Neuron (in vitro differentiated cells): ENCODE measurements around the gene ZACN.
"Not testable (repeated sequence)": the region's sequence is repeated elsewhere in the genome, so short reads cannot be mapped to it uniquely, and the experiment has no call there.

Experiments
- H2AFZ ChIP-seq: one replicate; pipeline ENCODE4 v1.6.1; 2013; ENCODE audit warnings: low read depth, mild to moderate bottlenecking, inconsistent platforms, low read length, moderate library complexity
- H3K27me3 ChIP-seq: one replicate; pipeline ENCODE4 v1.6.1; 2013; ENCODE audit warnings: low read length; ENCODE audit not compliant: insufficient read depth
- H3K36me3 ChIP-seq: one replicate; pipeline ENCODE4 v1.6.1; 2013; ENCODE audit warnings: low read length; ENCODE audit not compliant: insufficient read depth
- H3K4me1 ChIP-seq: one replicate; pipeline ENCODE4 v1.6.1; 2013; ENCODE audit warnings: low read length; ENCODE audit not compliant: insufficient read depth
- H3K4me3 ChIP-seq: 2 replicates; pipeline ENCODE4 v1.5.1; 2013; ENCODE audit warnings: mild to moderate bottlenecking, low read length, moderate library complexity
- H3K9me3 ChIP-seq: one replicate; pipeline ENCODE4 v1.6.1; 2013; ENCODE audit warnings: low read length

Gene ZACN

DNA sequence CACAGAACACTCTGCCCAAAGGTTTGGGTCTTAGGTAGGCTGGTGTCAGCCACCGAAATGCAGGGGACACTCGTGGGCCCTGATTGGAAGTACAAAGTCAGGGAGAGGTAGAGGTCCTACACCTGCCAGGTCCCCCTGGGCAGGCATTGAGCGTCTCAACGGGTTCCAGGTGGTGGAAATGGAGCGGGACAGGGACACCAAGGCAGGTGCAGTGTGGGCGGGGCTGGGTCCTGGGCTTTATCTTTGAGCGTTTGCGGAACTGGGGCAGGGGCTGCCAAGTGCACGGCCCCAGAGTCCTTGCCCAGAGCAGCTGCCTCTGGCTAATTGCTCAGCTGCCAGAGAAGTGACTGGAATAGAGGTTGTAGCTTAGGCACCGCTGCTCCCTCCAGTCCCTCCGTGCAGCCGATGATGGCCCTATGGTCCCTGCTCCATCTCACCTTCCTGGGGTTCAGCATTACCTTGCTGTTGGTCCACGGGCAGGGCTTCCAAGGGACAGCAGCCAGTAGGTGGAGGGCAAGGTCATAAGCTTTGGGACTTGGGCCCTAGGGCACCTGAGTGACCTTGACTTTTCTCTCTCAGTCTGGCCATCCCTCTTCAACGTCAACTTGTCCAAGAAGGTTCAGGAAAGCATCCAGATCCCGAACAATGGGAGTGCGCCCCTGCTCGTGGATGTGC is at the start of gene ZACN:
ZACN (plus strand) TSS at position 323 of the 675 bp plus-strand sequence; CDS start at position 406, 83 bp downstream.
- H3K4me3 ChIP-seq, result no peak within 1 kb of the TSS
- H2AFZ ChIP-seq, result no peak within 1 kb of the TSS
- H3K36me3 ChIP-seq, result peaks cover 13% of the 10 kb centered on the region
- peaks cover 2% of the 10 kb centered on the region for H3K9me3 ChIP-seq
- H3K4me1 ChIP-seq, result peaks cover 24% of the 10 kb centered on the region
- peaks cover 21% of the 10 kb centered on the region for H3K27me3 ChIP-seq

DNA sequence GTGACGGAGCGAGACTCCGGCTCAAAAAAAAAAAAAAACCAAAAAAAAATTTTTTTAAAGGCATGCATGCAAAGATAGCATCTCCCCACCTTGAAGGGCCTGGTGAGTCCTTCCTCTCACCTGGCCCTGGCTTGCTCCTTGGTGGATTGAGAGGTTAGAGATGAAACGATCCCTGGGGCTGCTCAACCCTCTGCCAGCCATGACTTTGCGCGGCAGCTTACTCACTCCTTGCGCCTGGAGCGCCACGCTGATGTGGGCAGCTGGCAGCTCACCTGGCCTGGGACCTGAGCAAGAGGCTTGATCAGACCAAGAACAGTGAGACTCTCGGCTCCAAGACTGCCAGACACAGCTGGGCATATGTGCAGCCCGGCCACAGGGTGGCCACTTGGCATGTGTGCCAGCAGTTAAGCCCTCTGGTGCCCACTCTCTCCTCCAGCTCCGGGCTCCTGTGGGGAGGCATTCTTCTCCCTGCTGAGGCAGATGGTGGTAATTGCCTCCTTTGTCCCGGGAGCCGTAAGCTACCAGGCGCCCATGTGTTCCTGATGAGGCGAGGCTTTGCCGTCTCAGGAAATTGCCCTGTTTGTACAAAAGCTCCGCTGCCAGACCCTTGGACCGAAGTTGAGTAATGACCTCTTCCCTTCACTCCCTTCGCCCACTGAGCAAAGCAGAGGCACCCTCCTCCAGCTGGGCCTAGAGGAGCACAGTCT is 46.8 kb upstream of the ZACN start:
- no peaks in the 10 kb centered on the region for H3K9me3 ChIP-seq
- no peaks in the 10 kb centered on the region for H3K27me3 ChIP-seq
- H3K36me3 ChIP-seq, result no peaks in the 10 kb centered on the region
- no peak overlapping the region for H3K4me3 ChIP-seq
- peaks cover 7% of the 10 kb centered on the region for H3K4me1 ChIP-seq
- H2AFZ ChIP-seq, result no peak overlapping the region

DNA sequence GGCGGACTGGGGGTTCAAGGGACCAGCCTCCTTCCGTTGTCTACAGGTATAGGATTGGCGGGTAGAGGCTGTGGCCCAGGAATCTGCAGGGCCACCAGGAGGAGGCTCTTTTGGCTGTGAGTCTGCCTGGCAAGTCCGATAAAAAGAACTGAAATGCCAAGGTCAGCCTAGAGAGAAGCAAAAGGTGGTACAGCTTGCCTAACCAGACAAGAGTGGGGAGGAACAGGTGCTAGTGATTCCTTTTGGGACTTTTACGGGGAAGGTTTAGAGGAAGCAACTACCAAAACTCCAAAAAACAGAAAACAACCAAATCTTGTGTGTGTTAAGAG is 46.2 kb upstream of the ZACN start:
- no peaks in the 10 kb centered on the region for H3K36me3 ChIP-seq
- H3K4me1 ChIP-seq, result peaks cover 7% of the 10 kb centered on the region
- H3K4me3 ChIP-seq, result no peak overlapping the region
- no peak overlapping the region for H2AFZ ChIP-seq
- no peaks in the 10 kb centered on the region for H3K9me3 ChIP-seq
- no peaks in the 10 kb centered on the region for H3K27me3 ChIP-seq

DNA sequence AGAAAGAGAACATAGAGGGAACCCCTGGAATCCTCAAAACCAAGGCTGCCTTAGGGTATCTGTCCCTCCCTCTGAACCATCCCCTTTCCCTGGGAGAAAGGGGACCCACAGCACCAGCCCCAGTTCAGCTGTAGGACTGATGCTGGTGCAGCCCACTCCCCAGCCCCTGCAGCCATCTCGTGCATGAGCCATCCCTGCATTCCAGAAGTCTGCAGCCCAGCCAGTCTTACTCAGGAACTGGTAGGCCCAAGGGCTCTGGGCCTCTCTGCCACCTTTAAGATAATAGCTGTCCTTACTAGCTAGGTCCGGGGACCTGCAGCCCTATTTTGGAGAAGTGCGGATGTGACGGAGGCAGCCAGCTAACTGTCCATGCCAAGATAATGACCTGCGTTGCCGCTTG is 45.8 kb upstream of the ZACN start:
- no peak overlapping the region for H2AFZ ChIP-seq
- H3K27me3 ChIP-seq, result no peaks in the 10 kb centered on the region
- no peaks in the 10 kb centered on the region for H3K9me3 ChIP-seq
- peaks cover 7% of the 10 kb centered on the region for H3K4me1 ChIP-seq
- H3K4me3 ChIP-seq, result no peak overlapping the region
- peaks cover 3% of the 10 kb centered on the region for H3K36me3 ChIP-seq

DNA sequence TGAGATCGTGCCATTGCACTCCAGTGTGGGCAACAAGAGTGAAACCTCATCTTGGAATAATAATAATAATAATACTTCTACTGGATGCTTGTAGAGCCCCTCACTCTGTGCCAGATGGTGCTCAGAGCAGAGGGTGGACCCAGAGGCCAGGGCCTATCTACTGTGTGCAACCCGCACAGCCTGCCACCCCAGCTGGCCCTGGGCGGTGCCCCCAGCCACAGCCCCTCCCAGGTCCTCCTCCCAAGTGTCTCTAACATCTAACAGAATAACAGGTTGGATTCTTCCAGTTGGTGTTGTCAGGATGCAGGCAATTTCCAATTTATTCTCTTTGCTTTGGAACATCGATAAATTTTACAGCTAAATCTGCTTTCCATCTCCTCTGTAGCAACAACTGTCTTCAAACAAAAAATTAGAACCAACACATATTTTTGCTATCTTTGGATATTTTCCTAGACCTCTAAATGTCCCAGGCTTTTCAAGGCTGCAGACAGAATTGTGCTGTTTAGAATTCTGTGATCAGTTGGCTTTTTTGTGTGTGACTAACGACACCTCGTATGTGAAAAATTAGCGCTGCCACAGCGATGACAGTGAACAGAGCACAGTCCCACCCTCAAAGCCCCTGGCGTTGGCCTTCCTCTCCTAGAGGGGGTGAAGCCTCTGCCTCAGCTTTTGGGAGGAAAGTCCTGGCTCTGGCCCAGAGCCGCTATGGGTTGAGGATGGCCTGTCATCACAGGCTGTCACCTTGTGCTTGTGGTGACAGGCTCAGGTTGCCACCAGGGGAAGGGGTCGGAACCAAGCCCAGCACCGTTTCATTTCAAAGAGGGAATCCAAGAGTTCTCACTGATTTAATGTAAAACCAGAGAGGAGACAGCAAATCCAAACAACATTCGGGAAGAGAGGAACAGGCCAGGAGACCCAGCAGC is 44.3 kb upstream of the ZACN start:
- peaks cover 19% of the 10 kb centered on the region for H3K36me3 ChIP-seq

DNA sequence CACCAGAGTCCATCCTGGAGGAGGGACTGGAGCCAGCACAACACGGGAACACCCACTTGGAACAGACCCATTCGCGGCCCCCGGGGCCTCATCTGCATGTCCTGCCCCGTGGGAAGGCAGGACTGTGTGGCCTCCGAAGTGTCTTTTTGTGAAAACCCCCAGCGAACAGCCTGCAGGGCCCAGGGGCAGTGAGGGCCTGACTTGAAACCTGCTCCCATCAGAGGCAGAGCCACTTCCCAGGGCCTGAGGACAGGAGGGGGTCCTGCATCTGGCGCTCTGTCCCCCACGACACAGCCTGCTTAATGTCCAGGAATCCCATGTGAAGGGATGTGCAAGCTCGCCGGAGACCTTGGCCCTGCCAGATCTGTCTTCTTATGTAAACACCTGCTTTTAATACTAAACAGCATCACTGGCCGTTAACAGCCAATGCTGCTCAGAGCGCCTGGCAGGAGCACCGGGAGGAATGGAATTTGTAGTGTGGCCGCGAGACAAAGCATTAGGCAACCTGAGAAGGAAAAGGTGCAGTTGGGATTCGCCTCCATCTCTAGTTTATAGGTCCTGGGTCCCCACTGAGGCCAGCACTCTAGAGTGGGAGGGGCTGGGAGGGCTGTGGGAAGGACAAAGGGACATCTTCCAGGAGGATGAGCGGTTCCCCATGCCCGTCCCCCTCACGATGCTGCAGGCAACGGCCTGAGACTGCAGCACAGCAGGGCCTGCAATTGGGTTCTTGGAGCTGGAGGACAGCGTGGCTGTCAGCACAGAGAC is 42.3 kb upstream of the ZACN start:
- Histone ChIP-seq H3K4me3 (no peak overlapping the region), H2AFZ (no peak overlapping the region), H3K9me3 (no peaks in the 10 kb centered on the region), H3K27me3 (no peaks in the 10 kb centered on the region), H3K36me3 (peaks cover 38% of the 10 kb centered on the region), H3K4me1 (no peaks in the 10 kb centered on the region)

More for the DNA sequence above, 44.3 kb upstream of the ZACN start:
- H3K4me3 ChIP-seq, result no peak overlapping the region
- H3K9me3 ChIP-seq, result no peaks in the 10 kb centered on the region
- no peak overlapping the region for H2AFZ ChIP-seq
- no peaks in the 10 kb centered on the region for H3K27me3 ChIP-seq
- peaks cover 3% of the 10 kb centered on the region for H3K4me1 ChIP-seq

DNA sequence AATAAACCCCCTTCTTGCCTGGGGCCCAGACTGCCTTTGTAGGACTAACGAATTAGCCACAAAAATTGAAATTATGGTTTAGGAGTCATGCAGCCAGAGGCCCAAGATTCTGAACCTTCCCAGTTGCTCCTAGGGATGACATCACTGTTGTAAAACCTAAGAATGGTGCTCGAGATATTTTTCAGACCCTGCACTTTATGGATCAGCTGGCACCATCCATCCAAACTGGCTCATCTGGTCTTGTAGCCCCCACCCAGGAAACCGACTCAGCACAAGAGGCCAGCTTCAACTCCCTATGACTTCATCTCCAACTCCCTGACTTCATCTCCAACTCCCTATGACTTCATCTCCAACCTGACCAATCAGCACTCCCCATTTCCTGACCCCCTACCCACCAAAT is 40.9 kb upstream of the ZACN start:
- Histone ChIP-seq H3K4me3 (no peak overlapping the region), H3K4me1 (no peaks in the 10 kb centered on the region), H3K9me3 (no peaks in the 10 kb centered on the region), H3K27me3 (no peaks in the 10 kb centered on the region), H3K36me3 (peaks cover 40% of the 10 kb centered on the region), H2AFZ (no peak overlapping the region)

DNA sequence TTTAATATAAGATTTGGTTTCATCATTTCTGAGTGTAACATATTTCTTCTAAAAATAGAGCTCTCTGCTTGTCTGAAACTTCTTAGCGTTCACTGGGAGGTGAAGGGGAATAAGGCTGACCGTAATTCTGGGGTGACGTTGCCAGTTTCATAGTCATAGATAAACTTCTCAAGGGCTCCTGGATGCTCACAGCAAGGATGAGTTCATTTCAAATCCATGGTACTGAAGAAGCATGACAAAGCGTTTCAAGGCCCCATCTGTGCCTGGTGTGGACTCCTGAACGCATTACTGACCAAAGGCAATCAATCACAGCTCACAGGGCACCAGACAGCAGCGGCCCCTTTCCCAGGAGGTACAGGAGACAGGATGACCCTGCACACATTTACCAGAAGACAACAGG is 39.9 kb upstream of the ZACN start:
- Histone ChIP-seq H3K9me3 (no peaks in the 10 kb centered on the region), H3K4me3 (no peak overlapping the region), H2AFZ (no peak overlapping the region), H3K27me3 (no peaks in the 10 kb centered on the region), H3K4me1 (no peaks in the 10 kb centered on the region), H3K36me3 (peaks cover 50% of the 10 kb centered on the region)

DNA sequence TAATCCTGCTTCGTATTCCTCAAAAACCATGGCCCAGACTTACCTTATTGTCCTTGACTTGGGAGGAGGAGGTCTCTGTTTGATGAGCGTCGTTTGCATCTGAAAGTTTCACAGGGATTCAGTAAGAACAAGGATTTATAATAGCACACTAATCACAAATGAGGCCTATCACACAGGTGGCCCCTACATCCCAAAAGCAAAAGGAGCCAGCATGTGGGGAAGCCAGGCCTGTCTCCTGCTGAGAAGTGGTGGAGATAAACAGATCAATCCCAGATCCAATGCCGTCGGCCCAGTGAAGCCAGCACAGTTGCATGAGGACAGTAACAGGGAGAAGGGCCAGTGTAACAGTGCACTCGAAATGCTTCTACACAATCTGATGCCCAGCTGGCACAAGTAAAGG is 38.6 kb upstream of the ZACN start:
- H2AFZ ChIP-seq, result no peak overlapping the region
- H3K36me3 ChIP-seq, result peaks cover 61% of the 10 kb centered on the region
- H3K27me3 ChIP-seq, result no peaks in the 10 kb centered on the region
- H3K4me1 ChIP-seq, result no peaks in the 10 kb centered on the region
- H3K4me3 ChIP-seq, result no peak overlapping the region
- no peaks in the 10 kb centered on the region for H3K9me3 ChIP-seq

DNA sequence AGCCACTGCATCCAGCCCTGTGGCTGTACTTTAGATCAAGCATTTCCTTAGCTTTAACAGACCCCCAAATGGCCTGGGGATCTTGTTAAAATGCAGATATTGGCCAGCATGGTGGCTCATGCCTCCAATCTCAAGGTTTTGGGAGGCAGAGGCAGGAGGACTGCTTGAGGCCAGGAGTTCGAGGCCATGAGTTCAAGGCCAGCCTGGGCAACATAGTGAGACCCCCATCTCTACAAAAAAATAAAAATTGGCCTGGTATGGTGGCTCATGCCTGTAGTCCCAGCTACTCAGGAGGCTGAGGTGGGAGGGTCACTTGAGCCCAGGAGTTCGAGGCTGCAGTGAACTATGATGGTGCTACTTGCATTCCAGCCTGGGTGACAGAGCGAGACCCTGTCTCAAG is 36.1 kb upstream of the ZACN start:
- H3K27me3 ChIP-seq, H2AFZ ChIP-seq, H3K4me3 ChIP-seq, H3K9me3 ChIP-seq, H3K4me1 ChIP-seq: not testable (repeated sequence)
- H3K36me3 ChIP-seq, result peaks cover 82% of the 10 kb centered on the region

DNA sequence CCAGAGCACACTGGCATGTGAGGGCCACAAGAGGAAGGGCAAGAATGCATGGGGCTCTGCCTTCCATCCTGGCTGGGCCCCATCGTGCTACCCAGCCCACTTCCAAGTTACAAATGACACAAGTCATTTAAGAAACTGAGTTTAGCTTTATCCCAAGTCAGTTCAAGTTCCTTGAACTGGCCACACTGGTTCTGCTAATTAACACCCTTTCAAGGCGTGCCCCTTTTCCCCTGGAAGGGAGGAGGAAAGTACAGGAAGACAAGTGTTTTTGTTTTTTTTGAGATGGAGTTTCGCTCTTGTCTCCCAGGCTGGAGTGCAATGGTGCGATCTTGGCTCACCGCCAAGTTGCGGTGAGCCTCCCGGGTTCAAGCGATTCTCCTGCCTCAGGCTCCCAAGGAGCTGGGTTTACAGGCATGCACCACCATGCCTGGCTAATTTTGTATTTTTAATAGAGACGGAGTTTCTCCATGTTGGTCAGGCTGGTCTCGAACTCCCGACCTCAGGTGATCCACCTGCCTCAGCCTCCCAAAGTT is 34.4 kb upstream of the ZACN start:
- peaks cover 82% of the 10 kb centered on the region for H3K36me3 ChIP-seq
- not testable (repeated sequence) for H3K4me1 ChIP-seq, H2AFZ ChIP-seq, H3K4me3 ChIP-seq, H3K27me3 ChIP-seq, H3K9me3 ChIP-seq

DNA sequence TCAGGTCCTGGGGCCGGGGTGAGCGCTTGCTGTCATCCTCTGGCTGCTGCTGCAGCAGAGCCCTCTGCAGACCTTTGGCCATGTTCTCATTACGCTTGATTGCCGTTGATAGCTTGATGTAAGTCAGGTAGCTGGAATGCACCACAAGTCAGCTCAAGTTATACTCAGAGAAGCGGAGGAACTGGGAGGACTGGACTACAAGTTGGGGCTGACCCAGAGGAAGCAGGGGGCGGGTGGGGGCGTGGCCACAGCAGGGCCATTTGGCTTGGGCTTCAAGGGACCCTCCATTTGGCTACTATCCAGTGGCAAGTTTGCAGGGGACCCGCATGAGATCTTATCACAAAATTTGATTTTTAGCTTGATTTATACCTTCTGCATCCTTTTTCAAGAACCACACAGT is 32.9 kb upstream of the ZACN start:
- Histone ChIP-seq H3K9me3 (no peaks in the 10 kb centered on the region), H3K36me3 (peaks cover 81% of the 10 kb centered on the region), H3K4me3 (no peak overlapping the region), H3K4me1 (peaks cover 13% of the 10 kb centered on the region), H3K27me3 (no peaks in the 10 kb centered on the region), H2AFZ (no peak overlapping the region)
